GM18873 (cell line): Measurements from ENCODE around the gene MRPL54.

Experiments
- ATAC-seq: cut with Tn5 transposase; IDR thresholded peaks from one replicate; pipeline ENCODE4 v1.9.1; 2021; ENCODE audit warnings: mild to moderate bottlenecking, moderate library complexity, moderate number of reproducible peaks; ENCODE audit not compliant: unreplicated experiment, low FRiP score

Gene MRPL54

DNA sequence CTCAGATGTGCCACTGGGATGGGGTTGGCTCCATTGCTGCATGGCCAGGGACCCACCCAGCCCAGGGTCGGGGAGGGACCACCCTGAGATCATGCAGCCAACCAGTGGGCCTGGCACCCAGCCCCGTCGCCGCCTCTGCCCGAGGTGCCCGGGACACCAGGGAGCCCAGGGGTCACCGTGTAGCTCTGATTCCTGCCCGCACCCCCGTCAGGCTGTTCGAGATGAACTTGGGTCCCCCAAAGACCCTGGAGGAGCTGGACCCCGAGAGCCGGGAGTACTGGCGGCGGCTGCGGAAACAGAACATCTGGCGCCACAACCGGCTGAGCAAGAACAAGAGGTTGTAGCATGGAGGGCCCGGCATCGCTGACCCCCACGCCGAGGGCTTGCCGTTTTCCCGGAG, 4.6 kb downstream of the MRPL54 start:
- ATAC-seq: no peak

GRCh38 chr19:3768015-3768747, 5.7 kb downstream of the MRPL54 start:
- no peak for ATAC-seq

DNA sequence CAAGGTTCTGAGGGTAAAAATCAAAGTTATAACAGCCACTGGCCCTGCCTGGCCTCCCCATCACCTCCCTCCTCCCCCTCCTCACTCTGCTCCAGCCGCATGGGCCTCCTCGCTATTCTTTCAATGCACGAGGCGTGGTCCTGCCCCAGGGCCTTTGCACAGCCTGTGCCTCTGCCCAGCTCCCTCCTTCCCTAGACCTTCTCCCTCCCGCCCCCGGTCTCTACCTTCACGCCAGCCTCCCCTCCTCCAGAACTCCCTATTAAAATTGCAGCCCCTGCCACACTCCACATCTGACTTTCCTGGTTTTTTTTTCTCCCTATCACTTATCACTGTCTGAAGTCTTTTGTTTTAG, 6.2 kb downstream of the MRPL54 start:
- ATAC-seq: no peak

DNA sequence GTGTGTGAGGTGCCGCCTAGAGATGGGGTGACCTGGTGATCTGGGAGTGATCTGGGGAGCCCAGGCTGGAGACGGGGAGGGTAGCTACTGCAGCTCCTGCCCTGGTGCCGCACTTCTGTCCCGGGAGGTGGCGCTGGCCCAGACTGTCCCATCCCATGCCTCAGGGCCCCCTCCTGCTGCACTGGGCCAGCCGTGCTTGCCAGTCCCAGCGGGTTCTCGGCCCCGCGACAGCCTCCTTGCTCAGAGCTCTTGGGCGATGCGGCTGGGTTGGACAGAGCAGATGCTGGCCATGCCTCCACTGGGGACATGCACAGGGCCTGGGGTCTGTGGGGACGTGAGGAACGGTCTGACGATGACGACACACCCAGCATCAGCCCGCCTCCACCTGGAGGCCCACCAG, 7.0 kb downstream of the MRPL54 start:
- ATAC-seq: no peak

DNA sequence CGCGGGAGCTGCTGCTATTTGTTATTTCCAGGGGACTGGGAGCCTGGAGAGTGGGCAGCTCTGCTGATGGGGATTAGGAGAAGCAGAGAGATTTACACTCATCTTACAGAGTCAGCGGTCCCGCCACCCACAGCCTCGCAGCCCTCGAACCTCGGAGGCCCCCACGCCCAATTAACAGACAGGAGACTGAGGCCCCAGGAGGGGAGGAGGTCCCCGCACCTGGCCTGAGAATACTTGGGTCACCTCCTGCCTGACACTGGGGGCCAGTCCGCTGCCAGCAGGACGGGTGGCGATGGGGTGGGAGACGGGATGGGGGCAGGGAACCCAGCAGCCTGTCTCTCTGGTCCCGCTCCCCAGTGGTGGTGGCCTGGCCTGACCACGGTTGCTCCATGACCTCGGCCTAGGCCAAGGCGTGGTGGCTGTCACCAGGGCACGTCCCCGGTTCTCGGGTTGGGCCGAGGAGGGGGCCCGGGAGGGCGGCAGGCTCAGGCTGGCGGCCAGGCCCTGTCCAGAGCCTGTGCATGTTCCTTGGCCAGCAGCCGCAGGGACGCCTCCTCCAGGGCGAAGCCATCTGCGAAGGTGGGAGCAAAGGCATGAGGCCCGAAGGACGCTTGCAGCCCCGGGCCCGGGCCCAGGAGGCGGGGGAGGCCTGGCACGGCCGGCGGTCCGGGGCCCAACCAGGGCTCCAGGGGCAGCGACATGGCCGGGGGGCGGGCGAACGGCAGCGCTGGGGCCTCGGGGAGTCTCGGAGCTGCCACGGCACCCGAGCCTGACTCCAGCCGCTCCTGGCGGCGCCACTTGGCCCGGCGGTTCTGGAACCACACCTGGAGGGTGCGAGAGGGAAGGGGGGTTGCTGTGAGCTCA, 7.9 kb downstream of the MRPL54 start:
- ATAC-seq: no peak

DNA sequence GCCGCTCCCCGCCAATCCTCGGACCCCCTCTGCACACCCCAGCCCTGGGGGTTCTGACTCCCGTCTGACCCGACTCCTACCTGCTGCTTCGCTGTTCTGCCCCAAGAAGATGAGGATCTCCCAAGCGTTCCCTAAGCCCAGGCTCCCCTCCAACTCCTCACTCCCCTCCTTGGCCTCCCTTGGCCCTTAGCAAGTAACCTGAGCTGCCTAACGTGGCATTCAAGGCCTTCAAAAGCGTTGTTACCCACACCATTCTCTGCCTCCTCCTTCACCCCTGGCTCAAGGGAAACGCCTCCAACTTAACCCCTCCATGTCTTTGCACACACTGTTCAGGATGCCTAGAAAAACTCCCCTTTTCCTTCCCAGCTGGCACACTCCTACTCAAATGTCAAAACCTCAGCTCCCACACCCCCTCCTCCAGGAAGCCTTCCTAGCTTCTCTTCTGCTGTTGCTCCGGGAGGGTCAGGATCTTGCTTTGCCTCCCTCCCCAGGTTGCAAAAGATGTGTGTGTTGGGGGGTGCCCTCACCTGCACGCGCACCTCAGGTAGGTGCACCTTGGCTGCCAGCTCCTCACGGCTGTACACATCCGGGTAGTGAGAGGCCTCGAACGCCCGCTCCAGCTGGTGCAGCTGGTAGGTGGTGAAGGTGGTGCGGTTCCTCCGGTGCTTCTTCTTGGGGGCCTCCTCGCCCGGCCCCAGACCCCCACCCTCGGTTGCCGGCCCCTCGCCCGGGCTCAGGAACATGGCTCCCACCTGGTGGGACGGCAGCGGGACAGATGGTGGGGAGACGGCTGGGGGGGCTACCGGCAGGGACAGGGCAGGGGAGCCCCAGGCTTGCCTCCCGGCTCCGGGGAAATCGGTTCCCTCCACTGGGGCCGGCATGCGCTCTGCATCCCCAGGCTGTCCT, 8.8 kb downstream of the MRPL54 start:
- ATAC-seq: no peak

- ATAC-seq: no peak
Measured at GRCh38 chr19:3771906-3772455, 9.5 kb downstream of the MRPL54 start, which contains the start of gene RAX2. TSS of gene RAX2 (minus strand) at chr19:3772228. CDS start at chr19:3771742, 486 bp downstream.

- ATAC-seq: no peak
Measured at GRCh38 chr19:3773814-3774515, 11.5 kb downstream of the MRPL54 start.

- ATAC-seq: no peak
Measured at GRCh38 chr19:3774621-3775373, 12.3 kb downstream of the MRPL54 start.

DNA sequence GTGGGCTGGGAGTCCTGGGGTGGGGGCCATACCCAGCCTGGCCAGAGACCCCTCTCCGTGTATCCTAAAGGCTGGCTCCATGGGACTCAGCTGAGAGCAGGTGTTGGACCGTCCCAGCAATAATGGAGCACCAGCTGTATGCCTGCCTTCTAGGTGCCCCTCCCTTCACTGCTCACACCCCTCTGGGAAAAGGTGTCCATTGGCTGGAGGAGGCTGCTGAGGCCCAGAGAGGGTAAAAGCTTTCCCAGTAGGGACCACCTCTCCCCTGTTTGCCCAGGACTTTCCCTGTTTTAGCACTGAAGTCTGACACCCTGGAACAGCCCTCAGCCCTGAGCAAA, 12.9 kb downstream of the MRPL54 start:
- ATAC-seq: no peak

- no peak for ATAC-seq
Measured at GRCh38 chr19:3775831-3776230, 13.3 kb downstream of the MRPL54 start.

DNA sequence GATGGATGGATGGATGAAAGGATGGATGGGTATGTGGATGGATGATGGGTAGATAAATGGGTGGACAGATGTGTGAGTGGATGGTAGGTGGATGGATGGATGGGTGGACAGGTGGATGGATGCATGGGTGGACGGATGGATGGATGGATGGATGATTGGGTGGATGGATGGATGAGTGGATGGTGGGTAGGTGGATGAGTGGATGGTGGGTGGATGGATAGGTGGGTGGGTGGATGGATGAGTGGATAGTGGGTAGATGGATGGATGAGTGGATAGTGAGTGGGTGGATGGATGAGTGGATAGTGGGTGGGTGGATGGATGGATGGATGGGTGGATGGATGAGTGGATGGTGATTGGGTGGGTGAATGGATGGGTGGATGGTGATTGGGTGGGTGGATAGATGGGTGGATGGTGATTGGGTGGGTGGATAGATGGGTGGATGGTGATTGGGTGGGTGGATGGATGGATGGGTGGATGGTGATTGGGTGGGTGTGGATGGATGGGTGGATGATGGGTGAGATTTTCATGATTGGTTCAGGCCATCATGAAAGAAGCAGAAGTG, 14.1 kb downstream of the MRPL54 start:
- ATAC-seq: no peak

DNA sequence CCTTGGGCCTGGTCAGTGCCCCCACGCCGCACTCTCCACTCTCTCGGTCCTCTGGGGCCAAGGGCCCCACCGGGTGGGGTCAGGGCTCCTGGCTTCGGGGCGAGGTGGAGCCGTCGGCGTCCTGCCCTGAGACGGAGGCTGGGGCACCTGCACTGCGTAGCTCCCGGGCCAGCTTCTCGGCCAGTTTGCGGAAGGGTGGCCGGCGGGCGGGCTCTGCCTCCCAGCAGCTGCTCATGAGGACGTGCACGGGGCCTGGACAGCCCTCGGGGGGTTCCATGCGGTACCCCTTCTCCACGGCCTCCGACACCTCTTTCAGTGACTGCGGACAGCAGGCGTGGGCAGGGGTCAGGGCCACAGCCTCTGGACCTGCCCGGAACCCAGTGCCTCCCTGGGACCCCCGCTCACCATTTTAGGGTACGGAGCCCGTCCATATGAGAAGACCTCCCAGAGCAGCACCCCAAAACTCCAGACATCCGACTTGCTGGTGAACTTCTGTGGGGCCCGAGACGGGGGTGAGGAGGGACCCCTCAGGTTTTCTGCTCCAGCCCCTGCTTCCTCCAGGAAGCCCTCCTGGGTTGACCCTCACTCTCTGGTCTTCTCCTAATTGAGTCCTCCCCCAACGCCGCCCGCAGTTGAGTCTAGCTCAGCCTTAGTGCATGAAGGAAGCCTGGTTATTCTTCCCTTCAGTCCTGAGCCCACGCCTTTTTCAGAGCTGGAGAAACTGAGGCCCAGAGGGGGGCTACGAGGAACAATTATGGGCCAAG, 15.8 kb downstream of the MRPL54 start:
- ATAC-seq: no peak

DNA sequence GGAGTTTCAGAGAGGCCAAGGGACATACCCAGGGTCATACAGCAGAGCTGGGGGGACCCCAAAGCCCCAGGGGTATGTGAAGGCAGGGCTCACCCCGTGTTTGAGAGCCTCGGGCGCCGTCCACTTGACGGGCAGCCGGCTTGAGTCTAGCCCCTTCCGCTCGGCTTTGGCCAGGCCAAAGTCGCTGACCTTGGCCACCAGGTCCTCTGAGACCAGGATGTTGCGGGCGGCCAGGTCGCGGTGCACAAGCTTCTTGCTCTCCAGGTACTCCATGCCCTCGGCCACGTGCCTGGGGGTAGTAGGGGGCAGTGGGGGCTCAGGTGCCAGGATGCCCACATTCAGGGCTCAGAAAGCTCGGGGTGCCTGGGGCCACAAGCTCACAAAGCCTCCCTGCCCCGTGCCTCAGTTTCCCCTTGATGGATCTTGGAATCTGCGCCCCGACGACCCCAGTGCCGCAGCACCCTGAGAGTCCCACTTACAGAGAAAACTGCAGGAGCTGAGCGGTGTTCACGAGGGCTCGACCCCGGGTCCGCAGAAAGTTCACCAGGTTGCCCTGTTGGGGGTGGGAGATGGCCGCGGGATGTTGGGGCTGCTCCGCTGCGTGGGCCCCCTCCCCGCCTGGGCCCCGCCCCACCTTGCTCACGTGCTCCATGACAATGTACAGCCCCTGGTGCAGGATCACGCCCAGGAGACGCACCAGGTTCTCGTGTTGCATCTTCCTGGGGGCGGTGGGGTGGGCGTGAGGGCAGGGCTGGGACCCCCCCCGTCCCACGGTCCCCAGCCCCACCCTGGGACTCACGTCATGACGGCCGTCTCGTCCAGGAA, 16.6 kb downstream of the MRPL54 start:
- no peak for ATAC-seq

GRCh38 chr19:3780786-3781304, 18.4 kb downstream of the MRPL54 start:
- no peak for ATAC-seq

GRCh38 chr19:3781603-3782002, 19.1 kb downstream of the MRPL54 start:
- no peak for ATAC-seq

DNA sequence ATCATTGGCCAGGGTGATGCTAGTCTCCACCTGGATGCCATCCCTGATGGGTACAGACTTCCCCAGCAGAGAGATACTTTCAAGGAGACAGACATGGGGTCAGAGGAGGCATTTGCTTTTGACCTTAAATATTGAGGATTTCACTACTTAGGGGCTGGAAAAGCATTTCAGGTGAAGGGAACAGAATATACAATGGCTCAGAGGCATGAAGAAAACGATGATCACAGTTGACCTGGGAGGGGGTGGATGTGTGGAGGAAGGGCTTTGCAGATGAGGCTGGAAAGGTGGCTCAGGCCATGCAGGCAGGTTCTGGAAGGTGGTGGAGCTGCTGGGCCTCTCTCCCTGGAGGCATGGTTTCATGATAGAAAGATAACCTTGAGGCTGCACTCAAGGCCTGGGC, 19.8 kb downstream of the MRPL54 start:
- no peak for ATAC-seq
